GM21423 (cell line): ENCODE results near the gene CRB3.

Source experiments
- ATAC-seq: cut with Tn5 transposase; IDR thresholded peaks from one replicate; pipeline ENCODE4 v1.9.1; 2021; ENCODE audit warnings: mild to moderate bottlenecking, moderate library complexity; ENCODE audit not compliant: unreplicated experiment

The CRB3 gene

GRCh38 chr19:6465663-6466062 is 1.6 kb downstream of the CRB3 start:
- ATAC-seq = no peak

DNA sequence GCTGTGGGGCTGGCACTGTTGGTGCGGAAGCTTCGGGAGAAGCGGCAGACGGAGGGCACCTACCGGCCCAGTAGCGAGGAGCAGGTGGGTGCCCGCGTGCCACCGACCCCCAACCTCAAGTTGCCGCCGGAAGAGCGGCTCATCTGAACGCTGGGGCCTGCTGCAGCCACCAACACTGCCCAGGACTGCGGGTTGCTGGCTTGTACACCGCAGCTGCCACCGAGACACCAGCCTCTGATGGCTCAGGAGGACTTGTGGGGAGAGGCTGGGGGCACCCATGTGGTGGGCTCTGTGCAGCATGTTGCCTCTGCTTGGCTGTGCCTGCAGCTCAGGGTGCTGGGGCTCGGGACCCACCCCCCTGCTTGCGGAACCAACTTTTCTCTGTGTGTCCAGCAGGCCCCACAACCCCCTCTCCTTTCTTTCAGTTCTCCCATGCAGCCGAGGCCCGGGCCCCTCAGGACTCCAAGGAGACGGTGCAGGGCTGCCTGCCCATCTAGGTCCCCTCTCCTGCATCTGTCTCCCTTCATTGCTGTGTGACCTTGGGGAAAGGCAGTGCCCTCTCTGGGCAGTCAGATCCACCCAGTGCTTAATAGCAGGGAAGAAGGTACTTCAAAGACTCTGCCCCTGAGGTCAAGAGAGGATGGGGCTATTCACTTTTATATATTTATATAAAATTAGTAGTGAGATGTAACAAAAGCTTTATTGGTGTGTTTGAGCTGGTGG is 2.6 kb downstream of the CRB3 start:
- ATAC-seq = no peak

- no peak for ATAC-seq
Measured at GRCh38 chr19:6467384-6467783, 3.3 kb downstream of the CRB3 start.

DNA sequence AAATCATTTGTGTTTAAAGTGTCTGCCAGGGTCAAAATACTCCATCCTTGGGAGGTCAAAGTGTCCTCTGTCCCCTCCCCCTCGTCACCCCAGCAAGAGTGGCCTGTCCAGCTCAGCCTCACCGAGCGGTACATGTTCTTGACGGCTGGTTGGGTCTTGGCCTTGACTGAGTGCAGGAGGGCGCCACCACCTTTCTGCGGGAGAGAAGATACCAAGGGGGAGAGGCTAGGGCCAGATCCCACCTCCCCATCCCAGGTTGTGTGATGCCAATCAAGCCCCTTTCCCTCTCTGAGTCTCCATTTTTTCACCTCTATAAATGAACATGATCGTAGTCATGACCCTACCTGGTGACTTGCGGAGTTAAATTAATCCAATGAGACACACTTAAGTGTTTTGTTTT is 6.1 kb downstream of the CRB3 start:
- ATAC-seq = no peak

DNA sequence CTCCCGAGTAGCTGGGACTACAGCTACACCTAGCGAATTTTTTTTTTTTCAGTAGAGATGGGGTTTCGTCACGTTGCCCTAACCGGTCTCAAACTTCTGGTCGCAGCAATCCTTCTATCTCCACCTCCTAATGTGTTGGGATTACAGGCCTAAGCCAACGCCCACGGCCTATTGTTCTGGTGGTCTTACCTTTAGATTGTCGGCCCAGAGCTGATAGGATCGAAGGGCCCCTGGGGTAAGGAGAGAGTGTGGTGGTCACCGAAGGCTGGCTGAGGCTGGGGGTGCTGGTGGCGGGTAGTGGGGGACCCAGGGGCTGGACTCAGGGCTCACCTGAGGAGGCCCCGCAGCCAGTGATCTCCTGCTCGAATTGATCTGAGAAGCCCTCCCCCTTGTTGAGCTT is 7.0 kb downstream of the CRB3 start:
- no peak for ATAC-seq

GRCh38 chr19:6472713-6473112 is 8.6 kb downstream of the CRB3 start:
- no peak for ATAC-seq

DNA sequence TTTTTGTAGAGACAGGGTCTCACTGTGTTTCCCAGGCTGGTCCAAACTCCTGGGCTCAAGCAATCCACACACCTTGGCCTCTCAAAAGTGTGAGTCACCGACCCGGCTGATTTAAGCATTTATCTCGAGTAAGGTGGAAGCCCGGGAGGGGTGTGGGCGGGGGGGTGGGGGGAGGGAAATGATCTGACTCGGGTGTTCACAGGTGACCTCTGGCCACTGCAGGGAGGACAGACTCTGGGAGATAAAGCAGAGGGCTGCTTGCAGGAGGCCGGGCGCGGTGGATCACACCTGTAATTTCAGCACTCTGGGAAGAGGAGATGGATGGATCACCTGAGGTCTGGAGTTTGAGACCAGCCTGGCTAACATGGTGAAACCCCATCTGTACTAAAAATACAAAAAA is 9.6 kb downstream of the CRB3 start:
- no peak for ATAC-seq

GRCh38 chr19:6475321-6476108 is 11.4 kb downstream of the CRB3 start:
- no peak for ATAC-seq

DNA sequence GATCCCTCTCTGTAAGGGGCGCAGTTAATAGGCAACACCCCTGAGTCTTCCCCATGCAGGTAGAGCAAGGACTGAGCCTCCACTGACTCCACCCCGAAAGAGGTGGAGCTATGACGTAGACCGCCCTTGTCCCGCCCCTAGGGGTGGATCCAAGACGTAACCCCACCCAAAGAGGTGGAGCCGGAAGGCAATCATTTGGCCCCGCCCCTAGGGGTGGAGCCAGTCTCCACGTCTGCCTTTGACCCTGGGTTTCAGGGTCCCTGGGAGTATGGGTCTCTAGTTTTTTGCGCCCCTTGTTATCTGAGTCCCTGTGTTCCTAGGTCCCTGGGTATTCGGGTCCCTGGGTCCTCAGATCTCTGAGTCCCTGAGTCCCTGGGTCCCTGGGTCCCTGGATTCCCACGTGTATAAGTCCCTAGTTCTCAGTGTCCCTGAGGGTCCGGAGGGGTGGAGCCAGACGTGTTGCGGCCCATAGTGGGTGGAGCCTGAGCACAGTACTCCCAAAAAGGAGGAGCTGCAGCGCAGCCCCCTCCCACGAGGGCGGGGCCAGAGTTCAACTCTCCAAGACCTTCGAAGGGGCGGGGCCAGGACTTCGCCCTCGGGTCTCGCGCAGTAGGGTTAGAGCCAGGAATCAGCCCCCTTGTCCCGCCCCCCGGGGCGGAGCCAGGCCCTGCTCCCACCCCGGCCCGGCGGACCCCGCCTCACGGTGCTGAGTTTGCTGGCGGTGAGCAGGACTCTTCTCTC is 12.3 kb downstream of the CRB3 start:
- ATAC-seq = no peak

DNA sequence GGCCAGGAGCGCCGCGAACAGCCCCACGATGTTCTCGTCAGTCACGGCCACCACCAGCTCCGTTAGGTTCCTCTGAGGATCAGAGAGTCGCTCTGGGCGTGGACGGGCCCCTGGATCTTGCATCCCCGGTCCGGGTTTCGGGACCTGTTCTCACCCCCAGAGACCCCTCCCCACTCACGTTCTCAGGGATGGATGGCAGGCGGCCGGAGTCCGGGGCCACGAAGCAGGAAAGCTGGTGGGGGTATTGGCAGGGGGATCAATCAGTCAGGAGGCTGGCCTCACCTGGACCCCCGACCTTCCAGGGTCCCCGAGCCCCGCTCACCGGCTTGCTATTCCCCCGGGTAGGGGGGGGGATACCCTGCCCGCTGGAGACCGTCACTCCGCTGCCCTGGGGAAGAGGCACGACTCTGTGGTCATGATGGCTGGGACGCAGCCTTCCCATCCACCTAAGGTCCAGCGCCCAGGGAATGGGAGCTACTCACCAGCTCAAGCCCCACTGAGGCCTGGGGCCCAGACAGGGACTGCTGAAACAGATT is 12.9 kb downstream of the CRB3 start:
- ATAC-seq = no peak

- ATAC-seq = no peak
Measured at GRCh38 chr19:6478815-6479214, 14.7 kb downstream of the CRB3 start.

DNA sequence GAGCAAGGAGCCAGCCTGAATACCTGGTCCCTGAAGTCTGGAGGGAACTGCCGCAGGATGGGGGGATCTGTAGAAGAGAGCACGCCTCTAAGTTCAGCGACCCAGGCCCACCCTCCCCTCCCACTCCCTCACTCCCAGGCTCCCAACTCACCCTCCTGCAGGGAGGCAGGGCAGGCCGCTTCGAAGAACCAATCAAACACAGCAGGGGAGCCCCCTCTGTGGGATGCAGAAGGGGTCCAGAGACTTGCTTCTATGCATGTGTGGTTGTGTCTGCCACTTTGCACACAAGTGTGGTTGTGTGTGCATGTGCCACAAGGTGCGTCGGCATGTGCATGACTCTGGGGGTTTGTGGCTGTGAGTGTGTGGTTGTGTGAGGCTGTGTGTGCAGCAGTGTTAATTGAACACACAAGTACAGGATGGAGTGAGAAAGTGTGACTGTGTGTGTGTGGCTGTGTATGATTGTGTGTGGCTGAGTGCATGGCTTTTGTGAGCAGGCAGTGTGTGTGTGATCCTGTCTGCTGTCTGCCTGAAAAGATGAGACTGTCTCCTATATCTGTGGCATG is 15.8 kb downstream of the CRB3 start:
- ATAC-seq = no peak

- ATAC-seq = peak; percentile 24
Measured at GRCh38 chr19:6480848-6481415, 16.9 kb downstream of the CRB3 start.

DNA sequence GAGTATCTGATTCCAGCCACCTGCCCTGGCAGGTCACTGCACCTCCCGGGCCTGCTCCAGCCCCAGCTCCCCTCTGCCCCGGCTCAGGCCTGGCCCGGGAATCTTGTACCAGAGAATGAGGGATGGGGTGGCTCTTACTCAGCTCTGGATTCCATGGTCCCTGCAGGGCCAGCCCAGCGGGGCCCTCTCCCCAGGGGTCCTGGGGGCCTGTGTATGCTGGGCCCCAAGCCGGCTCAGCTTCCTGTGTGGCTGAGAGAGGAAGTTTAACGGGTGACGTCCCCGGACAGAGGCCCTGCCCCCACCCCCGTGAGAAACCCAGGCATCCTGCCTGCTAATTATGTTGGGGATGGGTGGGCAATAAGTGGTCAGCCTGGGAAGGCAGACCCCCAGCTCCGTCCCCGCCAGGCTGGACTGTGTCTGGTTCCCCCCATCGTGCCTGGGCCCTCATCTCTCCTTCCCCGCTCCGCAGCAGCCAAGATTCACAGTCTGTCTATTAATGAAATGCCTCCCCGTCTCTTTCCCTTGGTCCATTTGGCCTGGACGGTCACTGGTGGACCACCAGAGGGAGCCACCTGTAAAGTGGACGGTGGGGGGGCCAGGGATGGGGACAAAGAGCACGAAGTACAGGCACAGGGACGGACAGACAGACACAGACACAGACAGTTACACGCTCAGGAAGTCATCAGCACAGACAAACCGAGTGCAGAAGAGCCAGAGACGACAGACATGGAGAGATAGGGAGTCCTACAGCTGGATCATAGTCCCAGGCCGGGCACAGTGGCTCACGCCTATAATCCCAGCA is 17.7 kb downstream of the CRB3 start, which contains the start of gene DENND1C:
DENND1C (minus strand) TSS at position 247 of the 802 bp plus-strand sequence; CDS start at position 155, 92 bp downstream.
- ATAC-seq = peak; percentile 55

- ATAC-seq = no peak
Measured at GRCh38 chr19:6482343-6482686, 18.2 kb downstream of the CRB3 start.

- ATAC-seq = no peak
Measured at GRCh38 chr19:6483235-6483634, 19.2 kb downstream of the CRB3 start.

GRCh38 chr19:6484230-6484629 is 20.2 kb downstream of the CRB3 start:
- ATAC-seq = no peak

- ATAC-seq = no peak
Measured at GRCh38 chr19:6484831-6485230, 20.8 kb downstream of the CRB3 start.

- ATAC-seq = no peak
Measured at GRCh38 chr19:6489278-6490061, 25.4 kb downstream of the CRB3 start.
